OCI-LY3 (cell line): ENCODE results near the gene QSOX2.

Experiments
- H2AFZ ChIP-seq: fragments of 200-600, 300-600 bp; shearing (Covaris generic); 2 replicates; pipeline ENCODE4 v1.6.0; 2014; ENCODE audit warnings: antibody characterized with exemption, low read depth, low read length
- H3K27ac ChIP-seq: fragments of 200-600, 300-600 bp; sonication (generic); 2 replicates; pipeline ENCODE4 v1.5.1; 2014; ENCODE audit warnings: mild to moderate bottlenecking, low read length, moderate library complexity, mixed read lengths
- H3K27me3 ChIP-seq: fragments of 200-600, 300-600 bp; sonication (generic); 2 replicates; pipeline ENCODE4 v1.6.1; 2014; ENCODE audit warnings: low read depth, low read length, mixed read lengths
- H3K36me3 ChIP-seq: fragments of 200-600, 300-600 bp; sonication (generic); replicated peaks from 2 replicates; pipeline ENCODE3; 2014; ENCODE audit warnings: low read depth, low read length, mixed read lengths
- H3K4me1 ChIP-seq: fragments of 300-600, 200-600 bp; sonication (generic); 2 replicates; pipeline ENCODE4 v1.6.1; 2014; ENCODE audit warnings: low read length, mixed read lengths
- H3K4me2 ChIP-seq: fragments of 200-600, 300-600 bp; sonication (generic); 2 replicates; pipeline ENCODE4 v1.6.1; 2014; ENCODE audit warnings: low read length, mixed read lengths
- H3K4me3 ChIP-seq: fragments of 300-600, 200-600 bp; sonication (generic); 2 replicates; pipeline ENCODE4 v1.5.1; 2014; ENCODE audit warnings: antibody characterized with exemption, mild to moderate bottlenecking, low read length, moderate library complexity
- H3K79me2 ChIP-seq: fragments of 300-600, 200-600 bp; shearing (Covaris generic); 2 replicates; pipeline ENCODE4 v1.6.1; 2014; ENCODE audit warnings: mild to moderate bottlenecking, low read length, mixed read lengths
- H3K9ac ChIP-seq: fragments of 300-600, 200-600 bp; shearing (Covaris generic); 2 replicates; pipeline ENCODE4 v1.6.0; 2014; ENCODE audit warnings: mild to moderate bottlenecking, low read length, moderate library complexity
- H3K9me3 ChIP-seq: fragments of 200-600, 300-600 bp; shearing (Covaris generic); 2 replicates; pipeline ENCODE4 v1.6.1; 2014; ENCODE audit warnings: low read length, mixed read lengths; ENCODE audit not compliant: insufficient read depth
- H4K20me1 ChIP-seq: fragments of 200-600, 300-600 bp; sonication (generic); 2 replicates; pipeline ENCODE4 v1.6.1; 2016; ENCODE audit warnings: low read length, mixed read lengths; ENCODE audit not compliant: insufficient read depth
- CTCF ChIP-seq: fragments of 200-600, 300-600 bp; sonication (generic); IDR thresholded peaks from 2 replicates; pipeline ENCODE4 v1.5.1; 2014; ENCODE audit warnings: antibody characterized with exemption, low read length, low read depth
- EZH2phosphoT487 ChIP-seq: fragments of 200-600 bp; shearing (Covaris generic); IDR thresholded peaks from 2 replicates; pipeline ENCODE4 v1.6.1; 2018; ENCODE audit warnings: antibody characterized with exemption, mixed run types, low read depth

QSOX2 gene

GRCh38 chr9:136255166-136255538, 9.5 kb upstream of the QSOX2 start:
- Histone ChIP-seq H3K4me1 (no peaks in the 10 kb centered on the region), H3K27ac (no peak overlapping the region), H3K9me3 (no peaks in the 10 kb centered on the region), H2AFZ (no peak overlapping the region), H3K27me3 (0 out of 2 replicates have a peak, but pooled peaks cover 7% of the 10 kb centered on the region), H3K9ac (no peak overlapping the region), H3K4me3 (no peak overlapping the region), H3K79me2 (no peaks in the 10 kb centered on the region), H3K36me3 (no peaks in the 10 kb centered on the region), H3K4me2 (no peak overlapping the region), H4K20me1 (no peaks in the 10 kb centered on the region)
- TF ChIP-seq CTCF (no peak), EZH2phosphoT487 (no peak)

GRCh38 chr9:136254381-136255165, 9.0 kb upstream of the QSOX2 start:
- no peaks in the 10 kb centered on the region for H3K9me3 ChIP-seq
- H3K4me2 ChIP-seq = no peak overlapping the region
- H3K27me3 ChIP-seq = 0 out of 2 replicates have a peak, but pooled peaks cover 7% of the 10 kb centered on the region
- no peak overlapping the region for H3K9ac ChIP-seq
- no peaks in the 10 kb centered on the region for H3K4me1 ChIP-seq
- TF ChIP-seq EZH2phosphoT487 (no peak), CTCF (no peak)
- H3K4me3 ChIP-seq = no peak overlapping the region
- H3K79me2 ChIP-seq = no peaks in the 10 kb centered on the region
- H3K27ac ChIP-seq = no peak overlapping the region
- no peaks in the 10 kb centered on the region for H3K36me3 ChIP-seq
- no peak overlapping the region for H2AFZ ChIP-seq
- H4K20me1 ChIP-seq = no peaks in the 10 kb centered on the region

GRCh38 chr9:136253246-136254130, 7.9 kb upstream of the QSOX2 start:
- Histone ChIP-seq H4K20me1 (no peaks in the 10 kb centered on the region), H3K4me1 (no peaks in the 10 kb centered on the region), H3K27ac (no peak overlapping the region), H3K79me2 (no peaks in the 10 kb centered on the region), H3K36me3 (no peaks in the 10 kb centered on the region), H3K4me3 (no peak overlapping the region), H2AFZ (no peak overlapping the region), H3K27me3 (0 out of 2 replicates have a peak, but pooled peaks cover 7% of the 10 kb centered on the region), H3K9me3 (no peaks in the 10 kb centered on the region), H3K4me2 (no peak overlapping the region), H3K9ac (no peak overlapping the region)
- no peak for TF ChIP-seq CTCF
- no peak for TF ChIP-seq EZH2phosphoT487

- Histone ChIP-seq H3K36me3 (no peaks in the 10 kb centered on the region), H3K9ac (no peak overlapping the region), H3K27ac (no peak overlapping the region), H3K4me1 (no peaks in the 10 kb centered on the region), H3K27me3 (0 out of 2 replicates have a peak, but pooled peaks cover 7% of the 10 kb centered on the region), H3K4me2 (no peak overlapping the region), H3K4me3 (no peak overlapping the region), H4K20me1 (no peaks in the 10 kb centered on the region), H3K79me2 (no peaks in the 10 kb centered on the region), H3K9me3 (no peaks in the 10 kb centered on the region), H2AFZ (no peak overlapping the region)
- no peak for TF ChIP-seq EZH2phosphoT487
- TF ChIP-seq CTCF = no peak
These were observed 7.2 kb upstream of the QSOX2 start for GRCh38 chr9:136252846-136253245.
